Panc1 (cell line): Measurements from ENCODE around the gene RBM19. TPM values are rescaled to one million over a fixed set of nuclear protein-coding genes. Genes with fewer than 3 reads are reported as not detected.

Experiments used
- ATAC-seq: fragments of 200-7000 bp; cut with Tn5 transposase; 2 replicates; pipeline ENCODE4 v1.9.1; 2020; ENCODE audit warnings: mild to moderate bottlenecking, moderate library complexity
- BruUV-seq: library from RNA; stranded (reverse); fragments of 400-500 nt; replicated peaks from 2 replicates; lab custom pipeline; 2021; lab: Mats Ljungman, UMichigan
- CTCF ChIA-PET: fragments of 300-600 bp; sonication (Branson Sonifier 250); formaldehyde crosslinking; loops from one replicate; lab custom pipeline; 2022; ENCODE audit warnings: antibody characterized with exemption; lab: Charles Lee
- POLR2A ChIA-PET: fragments of 300-600 bp; sonication (Branson Sonifier 250); formaldehyde crosslinking; loops from one replicate; lab custom pipeline; 2022; ENCODE audit warnings: antibody characterized with exemption; lab: Charles Lee
- DNase-seq: peaks from one replicate; pipeline ENCODE4 v3.0.0-alpha.2; 2010; ENCODE audit warnings: low read depth, low spot score
- H3K27ac ChIP-seq: 2 replicates; pipeline ENCODE4 v1.5.1; 2011; ENCODE audit warnings: mild to moderate bottlenecking, low read length, inconsistent platforms
- H3K27me3 ChIP-seq: fragments of 200-500 bp; sonication (Bioruptor generic); 2 replicates; pipeline ENCODE4 v1.6.0; 2014; ENCODE audit warnings: low read length, inconsistent platforms; ENCODE audit not compliant: control insufficient read depth, insufficient read depth
- H3K36me3 ChIP-seq: fragments of 200-500 bp; sonication (Bioruptor generic); 2 replicates; pipeline ENCODE4 v1.5.1; 2014; ENCODE audit warnings: inconsistent platforms, mild to moderate bottlenecking, low read length, moderate library complexity; ENCODE audit not compliant: control insufficient read depth, insufficient read depth
- H3K4me1 ChIP-seq: 2 replicates; pipeline ENCODE4 v1.5.1; 2011; ENCODE audit warnings: inconsistent platforms, mild to moderate bottlenecking, low read length, moderate library complexity; ENCODE audit not compliant: control insufficient read depth, insufficient read depth
- H3K4me3 ChIP-seq, 2 experiments: 2 replicates each; pipeline ENCODE4 v1.5.1; 2011 to 2012; ENCODE audit warnings: low read depth in 2 of 2, low read length in 2 of 2, mild to moderate bottlenecking in 2 of 2, inconsistent platforms in 1 of 2, moderate library complexity in 1 of 2
- H3K9me3 ChIP-seq: fragments of 200-500 bp; sonication (Bioruptor generic); 2 replicates; pipeline ENCODE4 v1.5.1; 2014; ENCODE audit warnings: low read depth, mild to moderate bottlenecking, inconsistent platforms, low read length, moderate library complexity; ENCODE audit not compliant: control insufficient read depth, insufficient read depth
- POLR2AphosphoS5 ChIP-seq: IDR thresholded peaks from 2 replicates; pipeline ENCODE4 v1.6.1; 2012; ENCODE audit warnings: mild to moderate bottlenecking, low read depth, low read length, moderate library complexity
- SIN3A ChIP-seq: IDR thresholded peaks from 2 replicates; pipeline ENCODE4 v1.6.1; 2012; ENCODE audit warnings: low read depth, mild to moderate bottlenecking, low read length, moderate library complexity, borderline replicate concordance; ENCODE audit not compliant: insufficient read depth
- TCF7L2 ChIP-seq: IDR thresholded peaks from 2 replicates; pipeline ENCODE4 v1.6.1; 2011; ENCODE audit warnings: mild to moderate bottlenecking, low read depth, low read length, inconsistent platforms
- in situ Hi-C: cut with HindIII; loops from 2 replicates; pipeline ENCODE4 v1.10.0; 2016; ENCODE audit warnings: low sequenced_read_pairs, low pct_unique_long_range_greater_than_20kb
- intact Hi-C: fragments of 100-400 bp; cut with micrococcal nuclease; formaldehyde crosslinking; loops from one replicate; pipeline ENCODE4 v1.10.0; 2022; ENCODE audit not compliant: unreplicated experiment
- total RNA-seq: library from RNA; stranded (reverse); gene quantifications from one replicate; pipeline ENCODE4 v1.2.1, GENCODE V29; 2021; ENCODE audit not compliant: unreplicated experiment
- TF ChIP-seq, protein P1 (sequence below): fragments of 450-650 bp; IDR thresholded peaks from 2 replicates; pipeline ENCODE4 v1.5.1; 2017; ENCODE audit warnings: mild to moderate bottlenecking
- TF ChIP-seq, protein P2 (sequence below), 2 experiments: IDR thresholded peaks; 2 replicates each; pipeline ENCODE4 v1.6.1; 2011 to 2012; ENCODE audit warnings: low read depth in 2 of 2, control low read depth in 1 of 2, low read length in 1 of 2, mild to moderate bottlenecking in 1 of 2, moderate library complexity in 1 of 2; ENCODE audit not compliant: insufficient read depth in 1 of 2

Gene RBM19
- total RNA-seq, 1 experiment from 2014 or later: 44.8 TPM

DNA sequence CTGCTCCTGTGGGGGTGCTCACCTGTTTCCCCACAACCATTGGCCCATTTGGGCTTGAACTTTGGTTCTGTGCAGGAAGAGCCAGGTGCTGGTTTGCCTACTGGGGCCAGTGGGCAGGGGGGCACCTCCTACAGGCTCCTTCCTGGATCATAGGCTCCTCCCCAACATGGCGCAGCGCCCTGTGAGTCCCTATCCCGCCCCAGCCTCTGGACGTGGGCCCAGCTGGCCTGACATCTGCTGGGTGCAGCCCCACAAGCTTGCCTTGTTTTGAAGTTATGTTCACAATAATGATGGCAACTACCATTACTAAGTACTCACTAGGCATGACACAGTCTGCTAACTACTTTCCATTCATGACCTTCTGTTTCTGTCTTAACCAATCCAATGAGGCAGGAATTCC lies 147.8 kb downstream of the RBM19 start:
- DNase-seq (no peak), ATAC-seq (peak; percentile 14; the same call in 1 of the 2 replicates)
- intact Hi-C loops (no loop called here), in situ Hi-C loops (no loop called here)
- H3K4me3 ChIP-seq: no peak overlapping the region
- no peaks in the 10 kb centered on the region for H3K36me3 ChIP-seq
- ChIA-PET CTCF (no interaction called here), POLR2A (no interaction called here)
- TF ChIP-seq, protein P1, sequence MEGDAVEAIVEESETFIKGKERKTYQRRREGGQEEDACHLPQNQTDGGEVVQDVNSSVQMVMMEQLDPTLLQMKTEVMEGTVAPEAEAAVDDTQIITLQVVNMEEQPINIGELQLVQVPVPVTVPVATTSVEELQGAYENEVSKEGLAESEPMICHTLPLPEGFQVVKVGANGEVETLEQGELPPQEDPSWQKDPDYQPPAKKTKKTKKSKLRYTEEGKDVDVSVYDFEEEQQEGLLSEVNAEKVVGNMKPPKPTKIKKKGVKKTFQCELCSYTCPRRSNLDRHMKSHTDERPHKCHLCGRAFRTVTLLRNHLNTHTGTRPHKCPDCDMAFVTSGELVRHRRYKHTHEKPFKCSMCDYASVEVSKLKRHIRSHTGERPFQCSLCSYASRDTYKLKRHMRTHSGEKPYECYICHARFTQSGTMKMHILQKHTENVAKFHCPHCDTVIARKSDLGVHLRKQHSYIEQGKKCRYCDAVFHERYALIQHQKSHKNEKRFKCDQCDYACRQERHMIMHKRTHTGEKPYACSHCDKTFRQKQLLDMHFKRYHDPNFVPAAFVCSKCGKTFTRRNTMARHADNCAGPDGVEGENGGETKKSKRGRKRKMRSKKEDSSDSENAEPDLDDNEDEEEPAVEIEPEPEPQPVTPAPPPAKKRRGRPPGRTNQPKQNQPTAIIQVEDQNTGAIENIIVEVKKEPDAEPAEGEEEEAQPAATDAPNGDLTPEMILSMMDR: no peak
- TF ChIP-seq, protein P2, sequence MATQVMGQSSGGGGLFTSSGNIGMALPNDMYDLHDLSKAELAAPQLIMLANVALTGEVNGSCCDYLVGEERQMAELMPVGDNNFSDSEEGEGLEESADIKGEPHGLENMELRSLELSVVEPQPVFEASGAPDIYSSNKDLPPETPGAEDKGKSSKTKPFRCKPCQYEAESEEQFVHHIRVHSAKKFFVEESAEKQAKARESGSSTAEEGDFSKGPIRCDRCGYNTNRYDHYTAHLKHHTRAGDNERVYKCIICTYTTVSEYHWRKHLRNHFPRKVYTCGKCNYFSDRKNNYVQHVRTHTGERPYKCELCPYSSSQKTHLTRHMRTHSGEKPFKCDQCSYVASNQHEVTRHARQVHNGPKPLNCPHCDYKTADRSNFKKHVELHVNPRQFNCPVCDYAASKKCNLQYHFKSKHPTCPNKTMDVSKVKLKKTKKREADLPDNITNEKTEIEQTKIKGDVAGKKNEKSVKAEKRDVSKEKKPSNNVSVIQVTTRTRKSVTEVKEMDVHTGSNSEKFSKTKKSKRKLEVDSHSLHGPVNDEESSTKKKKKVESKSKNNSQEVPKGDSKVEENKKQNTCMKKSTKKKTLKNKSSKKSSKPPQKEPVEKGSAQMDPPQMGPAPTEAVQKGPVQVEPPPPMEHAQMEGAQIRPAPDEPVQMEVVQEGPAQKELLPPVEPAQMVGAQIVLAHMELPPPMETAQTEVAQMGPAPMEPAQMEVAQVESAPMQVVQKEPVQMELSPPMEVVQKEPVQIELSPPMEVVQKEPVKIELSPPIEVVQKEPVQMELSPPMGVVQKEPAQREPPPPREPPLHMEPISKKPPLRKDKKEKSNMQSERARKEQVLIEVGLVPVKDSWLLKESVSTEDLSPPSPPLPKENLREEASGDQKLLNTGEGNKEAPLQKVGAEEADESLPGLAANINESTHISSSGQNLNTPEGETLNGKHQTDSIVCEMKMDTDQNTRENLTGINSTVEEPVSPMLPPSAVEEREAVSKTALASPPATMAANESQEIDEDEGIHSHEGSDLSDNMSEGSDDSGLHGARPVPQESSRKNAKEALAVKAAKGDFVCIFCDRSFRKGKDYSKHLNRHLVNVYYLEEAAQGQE (IDR thresholded peaks at IDR 0.05; ENCODE audit: insufficient read depth in 1 of 2, low read depth in 2 of 2, low read length in 1 of 2): no peak
- no peak for TF ChIP-seq SIN3A
- no peak for TF ChIP-seq TCF7L2
- no peak for TF ChIP-seq POLR2AphosphoS5
- H3K4me1 ChIP-seq: no peaks in the 10 kb centered on the region
- TSS peak; percentile 50 for BruUV-seq
- no peaks in the 10 kb centered on the region for H3K27me3 ChIP-seq
- H3K27ac ChIP-seq: no peak overlapping the region
- no peaks in the 10 kb centered on the region for H3K9me3 ChIP-seq

DNA sequence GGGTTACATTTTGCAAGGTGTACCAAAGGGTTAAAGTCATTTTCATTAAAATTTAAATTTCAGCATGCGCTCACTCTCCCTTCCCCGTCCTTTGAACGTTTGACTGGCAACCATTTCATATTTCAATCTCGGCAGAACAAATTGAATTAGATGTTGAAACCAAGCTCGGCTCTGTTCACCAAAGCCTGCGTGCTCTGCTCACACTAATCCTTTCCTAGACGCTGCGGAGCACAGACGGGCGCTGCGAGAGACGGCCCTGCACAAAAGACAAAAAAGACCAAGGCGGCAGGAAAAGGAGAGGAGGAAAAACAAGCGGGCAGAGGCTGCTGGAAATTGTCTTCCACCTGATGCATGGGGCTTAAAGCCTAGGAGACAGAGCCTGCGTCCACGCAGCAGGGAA lies 149.3 kb downstream of the RBM19 start:
- no TSS peak for BruUV-seq
- TF ChIP-seq TCF7L2: no peak
- TF ChIP-seq, protein P2 (IDR thresholded peaks at IDR 0.05; ENCODE audit: insufficient read depth in 1 of 2, low read depth in 2 of 2, low read length in 1 of 2): no peak
- TF ChIP-seq POLR2AphosphoS5: no peak
- no peak for TF ChIP-seq SIN3A
- TF ChIP-seq, protein P1: no peak
- H3K27me3 ChIP-seq: no peaks in the 10 kb centered on the region
- ATAC-seq (no peak), DNase-seq (no peak)
- H3K4me3 ChIP-seq: no peak overlapping the region
- in situ Hi-C loops (no loop called here), intact Hi-C loops (no loop called here)
- POLR2A ChIA-PET: interaction anchor here (0.6 kb wide), 1 partner anchor 32 kb away, joined by 7 read pairs; no protein-coding TSS in a partner anchor
- no peaks in the 10 kb centered on the region for H3K36me3 ChIP-seq
- no peaks in the 10 kb centered on the region for H3K9me3 ChIP-seq
- CTCF ChIA-PET: no interaction called here
- no peak overlapping the region for H3K27ac ChIP-seq
- no peaks in the 10 kb centered on the region for H3K4me1 ChIP-seq
